ENCODE measurements around the gene SPCS2.
"Not testable (repeated sequence)": the region's sequence is repeated elsewhere in the genome, so short reads cannot be mapped to it uniquely, and the experiment has no call there.

The SPCS2 gene

DNA sequence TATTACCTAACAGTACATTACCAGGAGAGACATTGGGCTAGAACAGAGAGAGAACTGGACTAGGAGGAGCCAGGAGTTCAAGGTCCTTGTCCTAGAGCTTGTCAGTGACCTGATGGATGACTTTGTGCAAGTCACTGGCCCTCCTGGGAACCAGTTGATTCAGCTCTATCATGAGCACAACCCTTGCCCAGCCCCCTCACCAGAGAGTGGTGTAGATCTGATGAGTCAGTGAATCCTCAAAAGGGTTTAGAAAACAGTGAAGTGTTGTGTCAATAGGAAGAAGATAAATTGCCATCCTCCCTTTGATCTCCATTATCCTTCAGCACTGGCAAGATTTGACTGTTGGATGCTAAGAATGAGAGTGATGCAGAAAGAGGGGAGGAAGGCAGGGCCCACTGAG, 64.0 kb downstream of the SPCS2 start:
- no peak overlapping the region for H3K27ac ChIP-seq (ENCODE audit: low read length, poor library complexity, severe bottlenecking)

GRCh38 chr11:75014129-75014528, 65.1 kb downstream of the SPCS2 start:
- Histone ChIP-seq H3K4ac (ENCODE audit: low read depth in 1 of 2, low read length in 2 of 2) (no peak overlapping the region), H3K9me3 (ENCODE audit: control insufficient read depth, low read length) (no peaks in the 10 kb centered on the region), H3K18ac (ENCODE audit: low read depth in 1 of 2, low read length in 2 of 2) (no peak overlapping the region), H4K91ac (ENCODE audit: low read length) (no peak overlapping the region), H3K14ac (ENCODE audit: low read length in 2 of 2) (no peak overlapping the region), H2AK5ac (ENCODE audit: low read length, severe bottlenecking) (no peak overlapping the region), H3K79me1 (replicated peaks; ENCODE audit: low read length, poor library complexity, severe bottlenecking) (no peaks in the 10 kb centered on the region), H2BK5ac (ENCODE audit: low read depth, low read length, poor library complexity, severe bottlenecking) (no peak overlapping the region), H3K4me1 (ENCODE audit: control insufficient read depth, insufficient read depth, low read depth, low read length) (no peaks in the 10 kb centered on the region), H3K4me2 (ENCODE audit: low read length, poor library complexity, severe bottlenecking) (no peak overlapping the region), H2BK12ac (ENCODE audit: low read length in 2 of 2) (no peak overlapping the region), H3K36me3 (ENCODE audit: control insufficient read depth in 1 of 2, insufficient read depth in 2 of 2, low read depth in 1 of 2, low read length in 2 of 2) (peaks cover 6 to 8% of the 10 kb centered on the region in 2 experiments), H2AFZ (ENCODE audit: low read depth, low read length) (no peak overlapping the region), H3K23ac (ENCODE audit: low read length in 2 of 2) (no peak overlapping the region), H3K27ac (ENCODE audit: low read length, poor library complexity, severe bottlenecking) (no peak overlapping the region), H3K4me3 (ENCODE audit: insufficient read depth in 1 of 2, low read depth in 1 of 2, low read length in 2 of 2) (no peak overlapping the region), H4K8ac (ENCODE audit: low read length) (no peak overlapping the region), H3K27me3 (ENCODE audit: control insufficient read depth in 1 of 2, insufficient read depth in 1 of 2, low read length in 2 of 2) (no peaks in the 10 kb centered on the region), H2BK15ac (ENCODE audit: low read depth, poor library complexity, severe bottlenecking) (no peak overlapping the region), H3K9ac (ENCODE audit: low read length) (no peak overlapping the region), H2BK120ac (ENCODE audit: low read depth, low read length) (no peak overlapping the region)
- peak; percentile 51 for DNase-seq
- WGBS: 13% methylated on average over 1 of the region's 1 CpG

More for the DNA sequence above, 64.0 kb downstream of the SPCS2 start:
- no peak overlapping the region for H3K14ac ChIP-seq (ENCODE audit: low read length in 2 of 2)
- H3K4me3 ChIP-seq (ENCODE audit: insufficient read depth in 1 of 2, low read depth in 1 of 2, low read length in 2 of 2): no peak overlapping the region
- no peak overlapping the region for H2BK12ac ChIP-seq (ENCODE audit: low read length in 2 of 2)
- no peaks in the 10 kb centered on the region for H3K79me1 ChIP-seq (replicated peaks; ENCODE audit: low read length, poor library complexity, severe bottlenecking)
- no peak overlapping the region for H3K23ac ChIP-seq (ENCODE audit: low read length in 2 of 2)
- no peak overlapping the region for H3K9ac ChIP-seq (ENCODE audit: low read length)
- peak; percentile 18 for DNase-seq
- no peaks in the 10 kb centered on the region for H3K4me1 ChIP-seq (ENCODE audit: control insufficient read depth, insufficient read depth, low read depth, low read length)
- H2BK5ac ChIP-seq (ENCODE audit: low read depth, low read length, poor library complexity, severe bottlenecking): no peak overlapping the region
- no peak overlapping the region for H2AK5ac ChIP-seq (ENCODE audit: low read length, severe bottlenecking)
- no peak overlapping the region for H3K4me2 ChIP-seq (ENCODE audit: low read length, poor library complexity, severe bottlenecking)
- H4K8ac ChIP-seq (ENCODE audit: low read length): no peak overlapping the region
- no peak overlapping the region for H3K18ac ChIP-seq (ENCODE audit: low read depth in 1 of 2, low read length in 2 of 2)
- H3K27me3 ChIP-seq (ENCODE audit: control insufficient read depth in 1 of 2, insufficient read depth in 1 of 2, low read length in 2 of 2): no peaks in the 10 kb centered on the region
- H3K4ac ChIP-seq (ENCODE audit: low read depth in 1 of 2, low read length in 2 of 2): no peak overlapping the region
- H2AFZ ChIP-seq (ENCODE audit: low read depth, low read length): no peak overlapping the region
- H4K91ac ChIP-seq (ENCODE audit: low read length): no peak overlapping the region
- H2BK15ac ChIP-seq (ENCODE audit: low read depth, poor library complexity, severe bottlenecking): no peak overlapping the region
- H3K36me3 ChIP-seq (ENCODE audit: control insufficient read depth in 1 of 2, insufficient read depth in 2 of 2, low read depth in 1 of 2, low read length in 2 of 2): peaks cover 8 to 10% of the 10 kb centered on the region in 2 experiments
- H2BK120ac ChIP-seq (ENCODE audit: low read depth, low read length): no peak overlapping the region
- H3K9me3 ChIP-seq (ENCODE audit: control insufficient read depth, low read length): no peaks in the 10 kb centered on the region

GRCh38 chr11:75019200-75019599, 70.1 kb downstream of the SPCS2 start:
- not testable (repeated sequence) for H3K4me2 ChIP-seq (ENCODE audit: low read length, poor library complexity, severe bottlenecking); H2BK5ac ChIP-seq (ENCODE audit: low read depth, low read length, poor library complexity, severe bottlenecking); H2BK120ac ChIP-seq (ENCODE audit: low read depth, low read length); H3K4me3 ChIP-seq (ENCODE audit: insufficient read depth in 1 of 2, low read depth in 1 of 2, low read length in 2 of 2); H3K9me3 ChIP-seq (ENCODE audit: control insufficient read depth, low read length); H3K27me3 ChIP-seq (ENCODE audit: control insufficient read depth in 1 of 2, insufficient read depth in 1 of 2, low read length in 2 of 2); H4K8ac ChIP-seq (ENCODE audit: low read length); H3K9ac ChIP-seq (ENCODE audit: low read length); DNase-seq; H3K79me1 ChIP-seq (replicated peaks; ENCODE audit: low read length, poor library complexity, severe bottlenecking); H2AFZ ChIP-seq (ENCODE audit: low read depth, low read length); H3K36me3 ChIP-seq (ENCODE audit: control insufficient read depth in 1 of 2, insufficient read depth in 2 of 2, low read depth in 1 of 2, low read length in 2 of 2); H2AK5ac ChIP-seq (ENCODE audit: low read length, severe bottlenecking); H3K4ac ChIP-seq (ENCODE audit: low read depth in 1 of 2, low read length in 2 of 2); H3K18ac ChIP-seq (ENCODE audit: low read depth in 1 of 2, low read length in 2 of 2); H4K91ac ChIP-seq (ENCODE audit: low read length); H2BK12ac ChIP-seq (ENCODE audit: low read length in 2 of 2); H3K23ac ChIP-seq (ENCODE audit: low read length in 2 of 2); H3K27ac ChIP-seq (ENCODE audit: low read length, poor library complexity, severe bottlenecking); H2BK15ac ChIP-seq (ENCODE audit: low read depth, poor library complexity, severe bottlenecking); H3K14ac ChIP-seq (ENCODE audit: low read length in 2 of 2)
- H3K4me1 ChIP-seq (ENCODE audit: control insufficient read depth, insufficient read depth, low read depth, low read length): peaks cover 13% of the 10 kb centered on the region
- 95% methylated on average over 3 of the region's 3 CpGs for WGBS

DNA sequence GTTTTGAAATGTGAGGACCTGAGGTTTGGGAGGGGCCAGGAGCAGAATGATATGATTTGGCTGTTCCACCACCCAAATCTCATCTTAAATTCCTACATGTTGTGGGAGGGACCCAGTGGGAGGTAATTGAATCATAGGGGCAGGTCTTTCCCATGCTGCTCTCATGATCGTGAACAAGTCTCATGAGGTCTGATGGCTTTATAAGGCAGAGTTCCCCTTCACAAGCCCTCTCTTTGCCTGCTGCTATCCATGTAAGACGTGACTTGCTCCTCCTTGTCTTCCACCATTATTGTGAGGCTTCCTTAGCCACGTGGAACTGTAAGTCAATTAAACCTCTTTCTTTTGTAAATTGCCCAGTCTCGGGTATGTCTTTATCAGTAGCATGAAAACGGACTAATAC, 71.3 kb downstream of the SPCS2 start:
- H2BK15ac ChIP-seq (ENCODE audit: low read depth, poor library complexity, severe bottlenecking); H3K4ac ChIP-seq (ENCODE audit: low read depth in 1 of 2, low read length in 2 of 2); H2AK5ac ChIP-seq (ENCODE audit: low read length, severe bottlenecking); H4K8ac ChIP-seq (ENCODE audit: low read length); H2AFZ ChIP-seq (ENCODE audit: low read depth, low read length); H3K79me1 ChIP-seq (replicated peaks; ENCODE audit: low read length, poor library complexity, severe bottlenecking); H3K36me3 ChIP-seq (ENCODE audit: control insufficient read depth in 1 of 2, insufficient read depth in 2 of 2, low read depth in 1 of 2, low read length in 2 of 2); H3K4me3 ChIP-seq (ENCODE audit: insufficient read depth in 1 of 2, low read depth in 1 of 2, low read length in 2 of 2); H2BK5ac ChIP-seq (ENCODE audit: low read depth, low read length, poor library complexity, severe bottlenecking); H3K9me3 ChIP-seq (ENCODE audit: control insufficient read depth, low read length); H3K27ac ChIP-seq (ENCODE audit: low read length, poor library complexity, severe bottlenecking); H3K14ac ChIP-seq (ENCODE audit: low read length in 2 of 2); H2BK120ac ChIP-seq (ENCODE audit: low read depth, low read length); H3K4me2 ChIP-seq (ENCODE audit: low read length, poor library complexity, severe bottlenecking); H3K9ac ChIP-seq (ENCODE audit: low read length); H2BK12ac ChIP-seq (ENCODE audit: low read length in 2 of 2); DNase-seq; H3K23ac ChIP-seq (ENCODE audit: low read length in 2 of 2); H3K27me3 ChIP-seq (ENCODE audit: control insufficient read depth in 1 of 2, insufficient read depth in 1 of 2, low read length in 2 of 2); H4K91ac ChIP-seq (ENCODE audit: low read length); H3K18ac ChIP-seq (ENCODE audit: low read depth in 1 of 2, low read length in 2 of 2): not testable (repeated sequence)
- H3K4me1 ChIP-seq (ENCODE audit: control insufficient read depth, insufficient read depth, low read depth, low read length): peaks cover 13% of the 10 kb centered on the region
- WGBS: 76% methylated on average over 5 of the region's 5 CpGs
